Large intestine (tissue), 3 donors: ENCODE results near the gene IQCK. TPM values are rescaled to one million over a fixed set of nuclear protein-coding genes. Genes with fewer than 3 reads are reported as not detected.

ENCODE experiments used
- DNase-seq, 2 donors: peaks; one replicate each; pipeline versions ENCODE4 v3.0.0 to v3.0.0-alpha.2; 2013
- H3K27ac ChIP-seq: one replicate; pipeline ENCODE4 v1.5.1; 2013; ENCODE audit warnings: low read length
- H3K27me3 ChIP-seq: 2 replicates; pipeline ENCODE4 v1.6.1; 2013; ENCODE audit warnings: low read length; ENCODE audit not compliant: control insufficient read depth, insufficient read depth
- H3K36me3 ChIP-seq: 2 replicates; pipeline ENCODE4 v1.6.1; 2013; ENCODE audit warnings: low read length; ENCODE audit not compliant: control insufficient read depth, insufficient read depth
- H3K4me1 ChIP-seq: one replicate; pipeline ENCODE4 v1.6.1; 2013; ENCODE audit warnings: low read length; ENCODE audit not compliant: control insufficient read depth, insufficient read depth
- H3K4me3 ChIP-seq: one replicate; pipeline ENCODE4 v1.5.1; 2013; ENCODE audit warnings: low read length
- H3K9me3 ChIP-seq: one replicate; pipeline ENCODE4 v1.6.1; 2013; ENCODE audit warnings: mild to moderate bottlenecking, low read depth, low read length, moderate library complexity; ENCODE audit not compliant: control insufficient read depth
- WGBS: methylation state at CpG from one replicate; pipeline ENCODE4 v1.1.5; 2013; ENCODE audit warnings: low lambda C conversion rate; ENCODE audit not compliant: insufficient coverage; 5-methylcytosine and 5-hydroxymethylcytosine counted together
- polyA plus RNA-seq: library from polyadenylated mRNA; unstranded; fragments of 120-200 nt; gene quantifications from one replicate; pipeline ENCODE4 v1.2.1, GENCODE V29; 2013

Gene IQCK
- polyA plus RNA-seq, 1 donor, result 14.0 TPM

GRCh38 chr16:19890901-19891300 lies 172.8 kb downstream of the IQCK start:
- peaks cover under 1% of the 10 kb centered on the region for H3K27me3 ChIP-seq
- DNase-seq, result no peak
- no peaks in the 10 kb centered on the region for H3K9me3 ChIP-seq
- H3K4me1 ChIP-seq, result peaks cover 2% of the 10 kb centered on the region
- H3K27ac ChIP-seq, result no peak overlapping the region
- no CpG with 5 or more reads among the region's 3 CpGs for WGBS
- H3K36me3 ChIP-seq, result no peaks in the 10 kb centered on the region
- no peak overlapping the region for H3K4me3 ChIP-seq

DNA sequence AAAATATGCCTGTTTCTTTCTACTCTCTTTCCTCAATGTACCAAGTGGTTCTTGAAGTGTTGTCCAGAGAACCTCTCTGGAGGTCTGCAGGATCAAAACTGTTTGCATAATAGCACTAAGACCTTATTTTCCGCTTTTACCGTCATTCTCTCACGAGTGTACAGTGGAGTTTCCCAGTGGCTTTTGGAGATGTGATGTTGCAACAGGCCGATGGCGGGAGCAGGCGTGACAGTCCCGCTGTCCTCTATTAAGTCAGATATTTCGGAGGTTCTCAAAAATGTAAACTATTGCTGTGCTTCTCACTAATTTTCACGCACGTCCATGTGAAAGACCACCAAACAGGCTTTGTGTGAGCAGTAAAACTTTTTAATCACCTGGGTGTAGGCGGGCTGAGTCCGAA lies 174.8 kb downstream of the IQCK start:
- H3K4me3 ChIP-seq, result no peak overlapping the region
- H3K27me3 ChIP-seq, result peaks cover under 1% of the 10 kb centered on the region
- no CpG with 5 or more reads among the region's 12 CpGs for WGBS
- no peak for DNase-seq
- H3K36me3 ChIP-seq, result no peaks in the 10 kb centered on the region
- H3K27ac ChIP-seq, result no peak overlapping the region
- no peaks in the 10 kb centered on the region for H3K4me1 ChIP-seq
- no peaks in the 10 kb centered on the region for H3K9me3 ChIP-seq

GRCh38 chr16:19894586-19894985 lies 176.5 kb downstream of the IQCK start:
- Histone ChIP-seq H3K9me3 (no peaks in the 10 kb centered on the region), H3K4me1 (no peaks in the 10 kb centered on the region), H3K36me3 (no peaks in the 10 kb centered on the region), H3K27ac (no peak overlapping the region), H3K27me3 (peaks cover 6% of the 10 kb centered on the region), H3K4me3 (no peak overlapping the region)
- no peak for DNase-seq
- no CpG with 5 or more reads among the region's 7 CpGs for WGBS

GRCh38 chr16:19896951-19897350 lies 178.9 kb downstream of the IQCK start:
- Histone ChIP-seq H3K9me3 (no peaks in the 10 kb centered on the region), H3K4me1 (no peaks in the 10 kb centered on the region), H3K27ac (no peak overlapping the region), H3K27me3 (peaks cover 6% of the 10 kb centered on the region), H3K4me3 (no peak overlapping the region), H3K36me3 (no peaks in the 10 kb centered on the region)
- no peak for DNase-seq
- WGBS, result no CpG with 5 or more reads among the region's 5 CpGs

DNA sequence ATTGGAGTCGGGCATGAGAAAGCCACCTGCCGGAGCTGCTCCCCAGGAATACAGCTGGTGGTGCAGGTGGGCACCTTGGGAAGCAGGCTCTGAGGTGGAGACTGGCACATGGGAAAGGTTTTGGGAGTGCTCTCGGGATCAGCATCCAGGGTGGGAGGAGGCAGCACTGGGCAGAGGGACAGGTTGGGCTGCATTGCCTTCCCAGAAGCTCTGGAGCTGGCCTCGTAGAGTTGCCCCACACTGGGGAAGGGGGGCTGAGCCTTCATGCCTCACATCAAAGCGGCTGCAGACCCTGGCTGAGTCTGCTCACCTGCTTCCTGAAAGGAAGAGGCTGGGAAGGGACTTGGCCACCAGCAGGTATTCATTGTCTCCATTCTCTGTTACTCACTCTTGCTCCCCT lies 180.1 kb downstream of the IQCK start:
- no peak overlapping the region for H3K4me3 ChIP-seq
- no peak overlapping the region for H3K27ac ChIP-seq
- H3K4me1 ChIP-seq, result no peaks in the 10 kb centered on the region
- no CpG with 5 or more reads among the region's 5 CpGs for WGBS
- H3K27me3 ChIP-seq, result peaks cover 6% of the 10 kb centered on the region
- no peak for DNase-seq
- no peaks in the 10 kb centered on the region for H3K9me3 ChIP-seq
- no peaks in the 10 kb centered on the region for H3K36me3 ChIP-seq

- DNase-seq, result peak in 1 of 2 donors; percentile 31
- H3K4me1 ChIP-seq, result no peaks in the 10 kb centered on the region
- peaks cover 6% of the 10 kb centered on the region for H3K27me3 ChIP-seq
- no peak overlapping the region for H3K27ac ChIP-seq
- H3K36me3 ChIP-seq, result no peaks in the 10 kb centered on the region
- H3K9me3 ChIP-seq, result no peaks in the 10 kb centered on the region
- H3K4me3 ChIP-seq, result no peak overlapping the region
- no CpG with 5 or more reads among the region's 13 CpGs for WGBS
Observed at GRCh38 chr16:19898924-19899604, 181.0 kb downstream of the IQCK start.

- no peak overlapping the region for H3K4me3 ChIP-seq
Observed at GRCh38 chr16:19899605-19899955, 181.5 kb downstream of the IQCK start.

DNA sequence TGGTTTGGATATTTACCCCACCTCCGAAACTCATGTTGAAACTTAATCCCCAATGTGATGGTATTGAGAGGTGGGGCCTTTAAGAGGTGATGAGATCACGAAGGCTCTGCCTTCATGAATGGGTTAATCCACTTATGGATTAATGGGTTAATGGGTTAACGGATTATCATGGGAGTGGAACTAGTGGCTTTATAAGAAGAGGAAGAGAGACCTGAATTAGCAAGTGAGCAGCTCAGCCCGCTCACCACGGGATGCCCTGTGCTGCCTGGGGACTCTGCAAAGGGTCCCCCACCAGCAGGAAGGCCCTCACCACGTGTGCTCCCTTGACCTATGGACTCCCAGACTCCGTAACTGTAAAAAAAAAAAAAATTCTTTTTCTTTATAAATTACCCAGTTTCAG lies 183.1 kb downstream of the IQCK start:
- Histone ChIP-seq H3K4me1 (no peaks in the 10 kb centered on the region), H3K4me3 (no peak overlapping the region), H3K27me3 (peaks cover 6% of the 10 kb centered on the region), H3K27ac (no peak overlapping the region), H3K36me3 (no peaks in the 10 kb centered on the region), H3K9me3 (no peaks in the 10 kb centered on the region)
- DNase-seq, result no peak
- 29% methylated on average over 2 of the region's 7 CpGs for WGBS

More at GRCh38 chr16:19899605-19899955, 181.5 kb downstream of the IQCK start:
- WGBS, result no CpG with 5 or more reads among the region's 5 CpGs
- Histone ChIP-seq H3K9me3 (no peaks in the 10 kb centered on the region), H3K27me3 (peaks cover 6% of the 10 kb centered on the region), H3K36me3 (no peaks in the 10 kb centered on the region), H3K4me1 (no peaks in the 10 kb centered on the region), H3K27ac (no peak overlapping the region)
- DNase-seq, result no peak

DNA sequence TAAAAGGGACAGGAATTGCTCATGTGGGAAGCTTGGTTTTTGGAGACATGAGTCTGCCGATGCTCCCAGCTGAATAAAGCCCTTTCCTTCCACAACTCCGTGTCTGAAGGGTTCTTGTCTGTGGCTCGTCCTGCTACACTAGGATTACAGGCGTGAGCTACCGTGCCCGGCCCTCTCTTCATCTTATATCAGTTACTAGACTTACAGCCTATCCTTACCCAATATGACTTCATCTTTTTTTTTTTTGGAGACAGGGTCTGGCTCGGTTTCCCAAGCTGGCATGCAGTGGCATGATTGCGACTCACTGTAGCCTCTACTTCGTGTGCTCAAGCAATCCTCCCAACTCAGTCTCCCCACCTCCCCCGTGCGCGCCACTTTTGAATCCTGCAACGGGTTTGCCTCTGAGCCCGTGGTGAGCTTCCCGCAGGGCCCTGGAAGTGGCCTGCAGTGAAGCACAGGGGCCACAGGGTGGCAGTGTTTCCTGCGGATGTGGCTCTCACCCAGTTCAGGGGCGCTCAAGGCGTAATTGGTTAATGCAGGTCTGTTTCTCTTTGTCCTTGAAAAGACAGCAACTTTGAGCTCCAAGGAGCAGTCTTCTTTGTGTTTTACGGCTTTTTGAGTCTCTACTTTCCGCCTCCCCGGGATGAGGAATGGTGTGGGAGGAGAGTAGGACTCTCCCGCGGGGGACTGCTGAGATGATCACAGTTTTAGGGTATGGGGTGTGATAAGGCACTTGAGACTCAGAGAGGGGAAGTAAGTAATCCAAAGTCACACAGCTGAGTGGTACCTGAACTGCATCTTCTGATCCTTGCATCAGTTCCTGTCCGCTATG lies 189.3 kb downstream of the IQCK start:
- Histone ChIP-seq H3K4me3 (no peak overlapping the region), H3K9me3 (no peaks in the 10 kb centered on the region), H3K27ac (no peak overlapping the region), H3K36me3 (no peaks in the 10 kb centered on the region), H3K4me1 (no peaks in the 10 kb centered on the region), H3K27me3 (no peaks in the 10 kb centered on the region)
- 60% methylated on average over 1 of the region's 24 CpGs for WGBS
- DNase-seq, result peak; percentile 43 to 49
